ENCODE data around the gene CAMTA2.

CAMTA2 gene

GRCh38 chr17:4940555-4941318 lies 46.7 kb downstream of the CAMTA2 start:
- H3K27me3 ChIP-seq = no peaks in the 10 kb centered on the region
- H3K4me1 ChIP-seq = peaks cover 6 to 61% (median 50%) of the 10 kb centered on the region in 4 donors
- intact Hi-C loops (cut with DNase I; ENCODE audit: low total_unique reads) = no loop called here
- peak overlapping the region; percentile 85 for H3K27ac ChIP-seq
- TF ChIP-seq, protein P1, sequence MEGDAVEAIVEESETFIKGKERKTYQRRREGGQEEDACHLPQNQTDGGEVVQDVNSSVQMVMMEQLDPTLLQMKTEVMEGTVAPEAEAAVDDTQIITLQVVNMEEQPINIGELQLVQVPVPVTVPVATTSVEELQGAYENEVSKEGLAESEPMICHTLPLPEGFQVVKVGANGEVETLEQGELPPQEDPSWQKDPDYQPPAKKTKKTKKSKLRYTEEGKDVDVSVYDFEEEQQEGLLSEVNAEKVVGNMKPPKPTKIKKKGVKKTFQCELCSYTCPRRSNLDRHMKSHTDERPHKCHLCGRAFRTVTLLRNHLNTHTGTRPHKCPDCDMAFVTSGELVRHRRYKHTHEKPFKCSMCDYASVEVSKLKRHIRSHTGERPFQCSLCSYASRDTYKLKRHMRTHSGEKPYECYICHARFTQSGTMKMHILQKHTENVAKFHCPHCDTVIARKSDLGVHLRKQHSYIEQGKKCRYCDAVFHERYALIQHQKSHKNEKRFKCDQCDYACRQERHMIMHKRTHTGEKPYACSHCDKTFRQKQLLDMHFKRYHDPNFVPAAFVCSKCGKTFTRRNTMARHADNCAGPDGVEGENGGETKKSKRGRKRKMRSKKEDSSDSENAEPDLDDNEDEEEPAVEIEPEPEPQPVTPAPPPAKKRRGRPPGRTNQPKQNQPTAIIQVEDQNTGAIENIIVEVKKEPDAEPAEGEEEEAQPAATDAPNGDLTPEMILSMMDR (IDR thresholded peaks at IDR 0.05) = no peak
- peak overlapping the region; percentile 83 to 91 for H3K4me3 ChIP-seq
- peak in 1 of 2 donors; percentile 84 for DNase-seq
- no peaks in the 10 kb centered on the region for H3K9me3 ChIP-seq
- peaks cover 46 to 67% (median 49%) of the 10 kb centered on the region in 3 donors for H3K36me3 ChIP-seq

DNA sequence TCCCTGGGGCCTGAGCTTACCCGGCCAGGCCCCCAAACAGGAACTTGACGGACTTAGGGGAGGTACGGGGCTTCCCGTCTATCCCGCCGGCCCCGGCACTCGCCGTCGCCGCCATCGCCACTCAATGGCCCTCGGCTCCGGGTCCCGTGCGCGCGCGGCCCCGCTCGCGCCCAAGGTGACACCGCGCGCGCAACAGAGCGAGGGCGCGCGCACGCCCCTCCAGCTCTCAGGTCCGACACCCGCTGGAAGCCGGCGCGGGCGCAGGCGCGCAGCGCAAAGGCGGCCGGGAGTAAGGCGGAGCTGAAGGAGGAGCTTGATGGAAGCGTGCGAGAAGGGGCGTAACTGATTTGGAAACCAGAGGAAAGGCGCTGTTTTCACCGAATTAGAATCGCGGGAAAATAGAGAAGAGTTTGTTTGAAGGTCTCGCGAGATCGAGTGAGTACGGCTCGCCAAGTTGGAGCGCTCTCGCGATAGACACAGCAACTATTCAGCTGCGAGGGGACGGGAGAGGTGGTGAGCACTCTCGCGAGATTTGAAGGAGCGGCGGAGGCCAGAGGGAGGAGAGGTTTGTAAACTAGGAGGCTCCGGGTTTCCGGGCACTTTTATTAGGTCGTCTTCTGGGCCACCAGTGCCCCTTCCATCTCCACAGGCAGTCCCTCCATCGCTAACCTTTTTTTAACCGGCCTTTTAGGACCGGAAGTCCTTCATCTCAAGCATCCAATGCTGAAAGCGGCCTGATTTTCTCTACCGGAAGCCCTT lies 47.5 kb downstream of the CAMTA2 start, which contains the start of the genes RNF167 and SLC25A11:
TSS of gene RNF167 (plus strand) at position 473 of the 759 bp plus-strand sequence. CDS start 642 bp downstream, outside the sequence.
TSS of gene SLC25A11 (minus strand) at position 251 of the 759 bp plus-strand sequence. CDS start at position 115, 136 bp downstream.
- Histone ChIP-seq H3K27ac (peak within 1 kb of the TSS; percentile 85), H3K36me3 (peaks cover 41 to 63% (median 44%) of the 10 kb centered on the region in 3 donors), H3K4me3 (peak within 1 kb of the TSS; percentile 83 to 91), H3K9me3 (no peaks in the 10 kb centered on the region), H3K4me1 (peaks cover 4 to 54% (median 42%) of the 10 kb centered on the region in 4 donors), H3K27me3 (no peaks in the 10 kb centered on the region)
- DNase-seq = peak; percentile 95 to 98
- TF ChIP-seq, protein P1 (IDR thresholded peaks at IDR 0.05) = no peak
- intact Hi-C loops (cut with DNase I; ENCODE audit: low total_unique reads) = loop anchor here (5.0 kb wide), 1 partner anchor 42 kb away; no protein-coding TSS in a partner anchor

DNA sequence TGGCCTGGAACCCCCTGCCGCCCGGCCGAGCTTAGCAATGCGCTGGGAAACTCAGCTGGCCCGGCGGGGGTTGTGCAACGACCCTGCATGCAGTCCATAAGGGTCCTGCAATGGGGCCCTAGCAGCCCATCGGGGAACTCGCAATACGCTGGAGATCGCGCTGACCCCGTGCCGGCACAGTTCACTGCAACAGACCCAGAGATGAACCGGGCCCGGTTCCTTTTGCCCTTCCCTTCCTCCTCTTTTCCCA lies 48.0 kb downstream of the CAMTA2 start:
- peak overlapping the region; percentile 85 for H3K27ac ChIP-seq
- peaks cover 4 to 49% (median 38%) of the 10 kb centered on the region in 4 donors for H3K4me1 ChIP-seq
- DNase-seq = no peak
- intact Hi-C loops (cut with DNase I; ENCODE audit: low total_unique reads) = loop anchor here (5.0 kb wide), 1 partner anchor 43 kb away; no protein-coding TSS in a partner anchor
- H3K36me3 ChIP-seq = peaks cover 36 to 58% (median 39%) of the 10 kb centered on the region in 3 donors
- no peaks in the 10 kb centered on the region for H3K27me3 ChIP-seq
- peak overlapping the region; percentile 83 to 91 for H3K4me3 ChIP-seq
- H3K9me3 ChIP-seq = no peaks in the 10 kb centered on the region
- TF ChIP-seq, protein P1 (IDR thresholded peaks at IDR 0.05) = no peak

- H3K36me3 ChIP-seq = peaks cover 31 to 52% (median 34%) of the 10 kb centered on the region in 3 donors
- TF ChIP-seq, protein P1 (IDR thresholded peaks at IDR 0.05) = no peak
- peaks cover 4 to 50% (median 34%) of the 10 kb centered on the region in 4 donors for H3K4me1 ChIP-seq
- H3K27me3 ChIP-seq = no peaks in the 10 kb centered on the region
- peak overlapping the region; percentile 83 to 91 for H3K4me3 ChIP-seq
- H3K27ac ChIP-seq = peak overlapping the region; percentile 85
- no peak for DNase-seq
- no peaks in the 10 kb centered on the region for H3K9me3 ChIP-seq
- intact Hi-C loops (cut with DNase I; ENCODE audit: low total_unique reads) = loop anchor here (5.0 kb wide), 1 partner anchor 43 kb away; no protein-coding TSS in a partner anchor
Observed at GRCh38 chr17:4938688-4939545, 48.6 kb downstream of the CAMTA2 start.

DNA sequence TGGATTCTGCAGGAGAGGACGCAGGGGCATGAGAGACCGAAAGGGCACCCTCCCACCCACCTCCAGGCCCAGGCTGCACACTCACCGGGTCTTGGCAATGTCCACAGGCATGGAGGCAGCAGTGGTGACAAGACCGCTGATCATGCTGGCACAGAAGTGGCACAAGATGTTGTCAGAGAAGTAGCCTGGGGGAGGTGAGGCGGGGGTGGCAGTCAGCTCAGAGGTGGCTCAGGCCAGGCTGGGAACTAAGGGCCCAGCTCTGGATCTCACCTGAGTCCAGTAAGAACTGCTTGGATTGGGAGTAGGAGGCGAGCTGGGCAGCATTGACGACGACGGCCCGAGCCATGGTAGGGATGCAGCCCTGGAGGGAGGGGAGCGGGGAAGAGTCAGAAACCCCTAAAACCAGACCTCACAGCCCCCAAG lies 49.4 kb downstream of the CAMTA2 start:
- Histone ChIP-seq H3K4me1 (peaks cover 4 to 49% (median 30%) of the 10 kb centered on the region in 4 donors), H3K36me3 (peaks cover 25 to 44% (median 25%) of the 10 kb centered on the region in 3 donors), H3K9me3 (no peaks in the 10 kb centered on the region), H3K27me3 (no peaks in the 10 kb centered on the region), H3K4me3 (no peak overlapping the region), H3K27ac (peak overlapping the region in 1 of 2 donors; percentile 85)
- intact Hi-C loops (cut with DNase I; ENCODE audit: low total_unique reads) = loop anchor here (5.0 kb wide), 1 partner anchor 44 kb away; no protein-coding TSS in a partner anchor
- DNase-seq = no peak
- TF ChIP-seq, protein P1 (IDR thresholded peaks at IDR 0.05) = no peak
